ENCODE data around the gene VTCN1.
A peak's percentile ranks its signal among the peaks of the same experiment; 100 is the strongest.

Gene VTCN1

GRCh38 chr1:117098287-117098890 lies 112.3 kb downstream of the VTCN1 start:
- Mint-ChIP-seq H3K4me1 (peaks cover 0 to 1% of the 10 kb centered on the region in 2 donors), H3K4me3 (no peak overlapping the region), H3K36me3 (peaks cover 41 to 63% of the 10 kb centered on the region in 2 donors), H3K27ac (no peak overlapping the region), H3K27me3 (no peaks in the 10 kb centered on the region), H3K9me3 (no peaks in the 10 kb centered on the region)
- DNase-seq = no peak
- ATAC-seq (replicated peaks) = no peak

GRCh38 chr1:117097443-117097842 lies 113.3 kb downstream of the VTCN1 start:
- Mint-ChIP-seq H3K27me3 (no peaks in the 10 kb centered on the region), H3K9me3 (no peaks in the 10 kb centered on the region), H3K4me3 (no peak overlapping the region), H3K27ac (no peak overlapping the region), H3K36me3 (peaks cover 40 to 62% of the 10 kb centered on the region in 2 donors), H3K4me1 (peaks cover 0 to 1% of the 10 kb centered on the region in 2 donors)
- ATAC-seq (replicated peaks) = no peak
- no peak for DNase-seq

- H3K27me3 Mint-ChIP-seq = no peaks in the 10 kb centered on the region
- no peak overlapping the region for H3K4me3 Mint-ChIP-seq
- ATAC-seq (replicated peaks) = no peak
- no peak overlapping the region for H3K27ac Mint-ChIP-seq
- no peak for DNase-seq
- H3K9me3 Mint-ChIP-seq = no peaks in the 10 kb centered on the region
- peaks cover 0 to 1% of the 10 kb centered on the region in 2 donors for H3K4me1 Mint-ChIP-seq
- peaks cover 37 to 58% of the 10 kb centered on the region in 2 donors for H3K36me3 Mint-ChIP-seq
Observed at GRCh38 chr1:117096951-117097408, 113.7 kb downstream of the VTCN1 start.

DNA sequence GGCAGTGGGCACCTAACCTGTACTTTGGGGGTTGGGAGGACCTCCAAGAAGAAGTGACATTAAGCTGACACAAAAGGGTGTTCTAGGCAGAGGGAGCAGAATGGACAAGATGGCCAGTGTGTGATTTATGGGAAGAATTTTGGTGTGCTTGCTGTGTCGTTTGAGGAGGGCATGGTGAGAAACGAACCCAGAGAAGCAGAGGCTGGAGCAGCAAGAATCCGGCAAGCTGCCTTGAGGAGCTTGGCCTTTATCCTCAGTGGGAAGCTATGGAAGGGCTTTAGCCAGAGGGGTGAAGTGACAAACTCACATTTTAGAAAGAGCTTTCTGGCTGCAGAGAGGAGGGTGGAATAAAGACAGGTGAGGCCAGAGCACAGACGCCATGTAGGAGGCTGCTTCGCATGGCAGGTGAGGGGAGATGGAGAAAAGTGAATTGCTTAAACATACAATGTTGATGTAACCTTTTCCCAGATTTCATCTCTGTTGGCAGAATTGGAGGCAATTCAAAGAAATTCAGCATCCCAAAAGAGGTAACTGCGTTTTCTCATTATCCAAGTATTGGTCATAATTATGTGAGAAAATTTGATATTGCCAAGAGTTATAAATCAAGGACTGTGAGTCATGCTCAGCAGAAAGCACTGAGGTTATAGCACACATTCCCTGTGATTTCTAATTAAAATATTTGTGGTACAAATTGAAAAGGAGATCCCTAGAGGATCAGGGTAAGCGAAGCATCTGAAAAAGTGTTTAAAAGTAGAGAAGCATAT lies 115.7 kb downstream of the VTCN1 start:
- ATAC-seq (replicated peaks) = no peak
- peaks cover 0 to 1% of the 10 kb centered on the region in 2 donors for H3K4me1 Mint-ChIP-seq
- H3K9me3 Mint-ChIP-seq = no peaks in the 10 kb centered on the region
- no peak overlapping the region for H3K4me3 Mint-ChIP-seq
- no peak overlapping the region for H3K27ac Mint-ChIP-seq
- H3K36me3 Mint-ChIP-seq = peaks cover 46 to 62% of the 10 kb centered on the region in 2 donors
- no peaks in the 10 kb centered on the region for H3K27me3 Mint-ChIP-seq
- DNase-seq = no peak

DNA sequence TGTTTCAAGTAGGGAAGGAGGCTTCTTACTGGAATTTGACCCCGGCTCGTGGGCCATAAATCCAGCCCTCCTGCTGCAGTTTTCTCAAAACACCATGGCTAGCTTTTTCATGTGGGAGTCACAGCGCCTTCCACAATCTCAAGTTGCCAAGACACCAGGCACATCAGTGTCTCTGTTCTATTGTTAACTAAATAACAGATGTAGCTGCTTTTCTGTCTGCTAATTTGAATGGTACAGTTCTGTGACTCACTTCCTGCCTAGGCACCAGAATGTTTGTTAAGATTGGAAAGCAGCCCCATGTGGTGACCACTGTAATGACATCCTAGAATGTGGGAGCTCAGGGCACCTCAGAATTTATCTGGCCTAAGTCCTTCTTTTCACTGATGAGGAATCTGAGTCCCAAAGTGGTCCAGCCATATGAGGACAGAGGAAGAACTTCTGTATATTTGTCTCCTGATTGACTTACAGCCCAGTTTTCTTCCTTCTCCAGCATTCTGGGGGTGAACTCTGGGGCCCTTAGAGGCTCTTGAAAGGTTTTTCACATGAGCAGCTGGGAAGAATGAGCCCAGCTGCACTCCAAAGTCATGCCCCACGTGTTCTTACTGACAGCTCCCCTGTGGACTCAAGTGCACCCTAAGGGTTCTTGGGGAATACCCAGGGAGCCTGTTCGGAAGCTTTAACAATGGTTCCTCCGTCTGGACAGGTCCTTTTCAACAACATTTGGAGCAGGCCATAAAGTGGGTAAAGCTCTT lies 116.7 kb downstream of the VTCN1 start:
- Mint-ChIP-seq H3K36me3 (peaks cover 43 to 58% of the 10 kb centered on the region in 2 donors), H3K4me3 (no peak overlapping the region), H3K27me3 (no peaks in the 10 kb centered on the region), H3K9me3 (no peaks in the 10 kb centered on the region), H3K27ac (no peak overlapping the region), H3K4me1 (peaks cover 0 to 1% of the 10 kb centered on the region in 2 donors)
- ATAC-seq (replicated peaks) (peak; percentile 75 to 82), DNase-seq (no peak)
